ENCODE results near the gene ZBTB3. TPM values are rescaled to one million over a fixed set of nuclear protein-coding genes. Genes with fewer than 3 reads are reported as not detected.
A peak's percentile ranks its signal among the peaks of the same experiment; 100 is the strongest.
"Not testable (repeated sequence)": the region's sequence is repeated elsewhere in the genome, so short reads cannot be mapped to it uniquely, and the experiment has no call there.

Gene ZBTB3
- total and polyA plus RNA-seq, 5 donors from 2014 or later = 4.8 to 8.5 (median 6.1) TPM

GRCh38 chr11:62705880-62706849 lies 47.8 kb downstream of the ZBTB3 start:
- H3K4me3 Mint-ChIP-seq = peak overlapping the region; percentile 91 to 93 (median 92)
- Histone ChIP-seq H3K4me1 (ENCODE audit: control insufficient read depth, insufficient read depth, low read length, poor library complexity, severe bottlenecking) (peaks cover 41% of the 10 kb centered on the region), H3K27me3 (ENCODE audit: control insufficient read depth, insufficient read depth, low read length) (no peaks in the 10 kb centered on the region), H3K4me3 (ENCODE audit: low read depth, low read length) (peak overlapping the region; percentile 86), H3K27ac (ENCODE audit: insufficient read depth, low read length, poor library complexity, severe bottlenecking) (peak overlapping the region; percentile 83), H3K9me3 (ENCODE audit: control insufficient read depth in 2 of 2, low read length in 2 of 2) (no peaks in the 10 kb centered on the region), H3K36me3 (ENCODE audit: control insufficient read depth, insufficient read depth, low read length) (no peaks in the 10 kb centered on the region)
- no peaks in the 10 kb centered on the region for H3K36me3 Mint-ChIP-seq
- ATAC-seq (ENCODE audit: low read depth in 2 of 2) = peak; percentile 66 to 75
- H3K27ac Mint-ChIP-seq = peak overlapping the region; percentile 56 to 92 (median 86)
- no peaks in the 10 kb centered on the region for H3K27me3 Mint-ChIP-seq
- peaks cover 0 to 53% (median 22%) of the 10 kb centered on the region in 4 donors for H3K4me1 Mint-ChIP-seq
- no peaks in the 10 kb centered on the region for H3K9me3 Mint-ChIP-seq
- DNase-seq = peak; percentile 91 to 94 (median 93)

GRCh38 chr11:62705413-62705812 lies 48.5 kb downstream of the ZBTB3 start:
- peak overlapping the region; percentile 83 for H3K27ac ChIP-seq (ENCODE audit: insufficient read depth, low read length, poor library complexity, severe bottlenecking)
- H3K9me3 Mint-ChIP-seq = no peaks in the 10 kb centered on the region
- H3K36me3 Mint-ChIP-seq = no peaks in the 10 kb centered on the region
- peaks cover 38% of the 10 kb centered on the region for H3K4me1 ChIP-seq (ENCODE audit: control insufficient read depth, insufficient read depth, low read length, poor library complexity, severe bottlenecking)
- peaks cover 0 to 49% (median 22%) of the 10 kb centered on the region in 4 donors for H3K4me1 Mint-ChIP-seq
- ATAC-seq (ENCODE audit: low read depth in 2 of 2) = no peak
- no peaks in the 10 kb centered on the region for H3K9me3 ChIP-seq (ENCODE audit: control insufficient read depth in 2 of 2, low read length in 2 of 2)
- peak overlapping the region; percentile 56 to 92 (median 86) for H3K27ac Mint-ChIP-seq
- H3K4me3 Mint-ChIP-seq = peak overlapping the region; percentile 90 to 93 (median 91)
- DNase-seq = no peak
- no peaks in the 10 kb centered on the region for H3K36me3 ChIP-seq (ENCODE audit: control insufficient read depth, insufficient read depth, low read length)
- no peaks in the 10 kb centered on the region for H3K27me3 ChIP-seq (ENCODE audit: control insufficient read depth, insufficient read depth, low read length)
- H3K4me3 ChIP-seq (ENCODE audit: low read depth, low read length) = peak overlapping the region; percentile 86
- no peaks in the 10 kb centered on the region for H3K27me3 Mint-ChIP-seq

- not testable (repeated sequence) for H3K27me3 ChIP-seq (ENCODE audit: control insufficient read depth, insufficient read depth, low read length); H3K27me3 Mint-ChIP-seq; ATAC-seq (ENCODE audit: low read depth in 2 of 2); H3K36me3 Mint-ChIP-seq; DNase-seq; H3K27ac Mint-ChIP-seq; H3K36me3 ChIP-seq (ENCODE audit: control insufficient read depth, insufficient read depth, low read length); H3K4me3 ChIP-seq (ENCODE audit: low read depth, low read length); H3K27ac ChIP-seq (ENCODE audit: insufficient read depth, low read length, poor library complexity, severe bottlenecking); H3K4me3 Mint-ChIP-seq; H3K9me3 Mint-ChIP-seq; H3K9me3 ChIP-seq (ENCODE audit: control insufficient read depth in 2 of 2, low read length in 2 of 2)
- H3K4me1 Mint-ChIP-seq = peaks cover 0 to 35% (median 18%) of the 10 kb centered on the region in 4 donors
- H3K4me1 ChIP-seq (ENCODE audit: control insufficient read depth, insufficient read depth, low read length, poor library complexity, severe bottlenecking) = peaks cover 27% of the 10 kb centered on the region
These were observed 50.0 kb downstream of the ZBTB3 start for GRCh38 chr11:62703921-62704320.

- no peaks in the 10 kb centered on the region for H3K27me3 ChIP-seq (ENCODE audit: control insufficient read depth, insufficient read depth, low read length)
- DNase-seq = no peak
- no peak for ATAC-seq (ENCODE audit: low read depth in 2 of 2)
- H3K27ac ChIP-seq (ENCODE audit: insufficient read depth, low read length, poor library complexity, severe bottlenecking) = no peak overlapping the region
- H3K27ac Mint-ChIP-seq = no peak overlapping the region
- H3K4me3 ChIP-seq (ENCODE audit: low read depth, low read length) = no peak overlapping the region
- no peaks in the 10 kb centered on the region for H3K9me3 Mint-ChIP-seq
- no peaks in the 10 kb centered on the region for H3K27me3 Mint-ChIP-seq
- H3K36me3 ChIP-seq (ENCODE audit: control insufficient read depth, insufficient read depth, low read length) = no peaks in the 10 kb centered on the region
- H3K36me3 Mint-ChIP-seq = no peaks in the 10 kb centered on the region
- H3K4me3 Mint-ChIP-seq = peak overlapping the region in 1 of 4 donors; percentile 29
- peaks cover 14% of the 10 kb centered on the region for H3K4me1 ChIP-seq (ENCODE audit: control insufficient read depth, insufficient read depth, low read length, poor library complexity, severe bottlenecking)
- H3K4me1 Mint-ChIP-seq = peaks cover 0 to 21% (median 12%) of the 10 kb centered on the region in 4 donors
- no peaks in the 10 kb centered on the region for H3K9me3 ChIP-seq (ENCODE audit: control insufficient read depth in 2 of 2, low read length in 2 of 2)
These were observed 51.7 kb downstream of the ZBTB3 start for GRCh38 chr11:62702246-62702645.

Other genes with a start within 250 kb of the ZBTB3 start
- 852 TPM for gene AHNAK, start 207.4 kb downstream of the ZBTB3 start, total RNA-seq
- 10 to 100 TPM; 22.3 to 59.3 (median 39.5) TPM for gene AHNAK, start 207.4 kb downstream of the ZBTB3 start, polyA plus RNA-seq
- gene EEF1G, start 180.3 kb downstream of the ZBTB3 start, total RNA-seq = 1,198 TPM
- 1,000 to 10,000 TPM in 3 of 4 donors, 100 to 1,000 TPM in 1; 775 to 1,680 (median 1,413) TPM for gene EEF1G, start 180.3 kb downstream of the ZBTB3 start, polyA plus RNA-seq
- 22.0 TPM for gene TUT1, start 162.6 kb downstream of the ZBTB3 start, total RNA-seq
- gene TUT1, start 162.6 kb downstream of the ZBTB3 start, polyA plus RNA-seq = 10 to 100 TPM in 3 of 4 donors, 1 to 10 TPM in 1; 6.5 to 11.9 (median 10.9) TPM
- gene MTA2, start 152.3 kb downstream of the ZBTB3 start, total RNA-seq = 172 TPM
- 10 to 100 TPM; 30.3 to 38.6 (median 33.9) TPM for gene MTA2, start 152.3 kb downstream of the ZBTB3 start, polyA plus RNA-seq
- 165 TPM for gene EML3, start 141.4 kb downstream of the ZBTB3 start, total RNA-seq
- gene EML3, start 141.4 kb downstream of the ZBTB3 start, polyA plus RNA-seq = 10 to 100 TPM; 16.1 to 23.2 (median 16.4) TPM
- gene ROM1, start 140.9 kb downstream of the ZBTB3 start, total RNA-seq = 1.9 TPM
- 1 to 10 TPM in 2 of 4 donors, under 1 TPM in 2; 0.41 to 1.3 (median 0.80) TPM for gene ROM1, start 140.9 kb downstream of the ZBTB3 start, polyA plus RNA-seq
- 57.5 TPM for gene B3GAT3, start 132.2 kb downstream of the ZBTB3 start, total RNA-seq
- 10 to 100 TPM; 34.3 to 43.1 (median 35.7) TPM for gene B3GAT3, start 132.2 kb downstream of the ZBTB3 start, polyA plus RNA-seq
- 169 TPM for gene GANAB, start 107.5 kb downstream of the ZBTB3 start, total RNA-seq
- gene GANAB, start 107.5 kb downstream of the ZBTB3 start, polyA plus RNA-seq = 100 to 1,000 TPM; 128 to 138 (median 135) TPM
- gene INTS5, start 100.9 kb downstream of the ZBTB3 start, total RNA-seq = 11.7 TPM
- 10 to 100 TPM; 33.2 to 49.9 (median 39.2) TPM for gene INTS5, start 100.9 kb downstream of the ZBTB3 start, polyA plus RNA-seq
- gene C11orf98, start 89.0 kb downstream of the ZBTB3 start, total RNA-seq = 30.5 TPM
- 100 to 1,000 TPM; 118 to 149 (median 137) TPM for gene C11orf98, start 89.0 kb downstream of the ZBTB3 start, polyA plus RNA-seq
- gene CSKMT, start 88.8 kb downstream of the ZBTB3 start, total RNA-seq = 12.3 TPM
- gene CSKMT, start 88.8 kb downstream of the ZBTB3 start, polyA plus RNA-seq = 1 to 10 TPM; 1.9 to 3.8 (median 2.7) TPM
- gene UQCC3, start 82.5 kb downstream of the ZBTB3 start, total RNA-seq = 3.5 TPM
- 10 to 100 TPM; 11.0 to 13.9 (median 12.2) TPM for gene UQCC3, start 82.5 kb downstream of the ZBTB3 start, polyA plus RNA-seq
- gene LBHD1, start 81.9 kb downstream of the ZBTB3 start, total RNA-seq = 9.9 TPM
- 1 to 10 TPM; 1.8 to 2.6 (median 2.2) TPM for gene LBHD1, start 81.9 kb downstream of the ZBTB3 start, polyA plus RNA-seq
- gene UBXN1, start 75.1 kb downstream of the ZBTB3 start, total RNA-seq = 204 TPM
- gene UBXN1, start 75.1 kb downstream of the ZBTB3 start, polyA plus RNA-seq = 100 to 1,000 TPM; 221 to 252 (median 236) TPM
- not detected for gene LRRN4CL, start 64.6 kb downstream of the ZBTB3 start, total RNA-seq
- not detected for gene LRRN4CL, start 64.6 kb downstream of the ZBTB3 start, polyA plus RNA-seq
- 23.9 TPM for gene BSCL2, start 46.7 kb downstream of the ZBTB3 start, total RNA-seq
- 10 to 100 TPM; 36.2 to 49.2 (median 42.9) TPM for gene BSCL2, start 46.7 kb downstream of the ZBTB3 start, polyA plus RNA-seq
- not detected for gene GNG3, start 46.5 kb downstream of the ZBTB3 start, total RNA-seq
- under 1 TPM in 2 of 4 donors, not detected in 2; 0.21 to 0.72 TPM for gene GNG3, start 46.5 kb downstream of the ZBTB3 start, polyA plus RNA-seq
- gene HNRNPUL2, start 26.7 kb downstream of the ZBTB3 start, total RNA-seq = 52.8 TPM
- gene HNRNPUL2, start 26.7 kb downstream of the ZBTB3 start, polyA plus RNA-seq = 1 to 10 TPM in 3 of 4 donors, under 1 TPM in 1; 0.85 to 1.5 (median 1.2) TPM
- gene TTC9C, start 25.7 kb downstream of the ZBTB3 start, total RNA-seq = 19.4 TPM
- gene TTC9C, start 25.7 kb downstream of the ZBTB3 start, polyA plus RNA-seq = 10 to 100 TPM; 27.6 to 39.5 (median 31.6) TPM
- gene POLR2G, start 7.4 kb upstream of the ZBTB3 start, total RNA-seq = 74.9 TPM
- 100 to 1,000 TPM; 241 to 286 (median 253) TPM for gene POLR2G, start 7.4 kb upstream of the ZBTB3 start, polyA plus RNA-seq
- gene TAF6L, start 17.2 kb upstream of the ZBTB3 start, total RNA-seq = 13.1 TPM
- gene TAF6L, start 17.2 kb upstream of the ZBTB3 start, polyA plus RNA-seq = 1 to 10 TPM; 5.8 to 9.5 (median 7.5) TPM
- gene TMEM179B, start 33.2 kb upstream of the ZBTB3 start, total RNA-seq = 26.3 TPM
- 100 to 1,000 TPM; 129 to 172 (median 152) TPM for gene TMEM179B, start 33.2 kb upstream of the ZBTB3 start, polyA plus RNA-seq
- gene TMEM223, start 37.8 kb upstream of the ZBTB3 start, total RNA-seq = 9.1 TPM
- 10 to 100 TPM; 55.2 to 71.9 (median 69.2) TPM for gene TMEM223, start 37.8 kb upstream of the ZBTB3 start, polyA plus RNA-seq
- gene NXF1, start 51.3 kb upstream of the ZBTB3 start, total RNA-seq = 309 TPM
- 10 to 100 TPM; 47.3 to 70.9 (median 64.2) TPM for gene NXF1, start 51.3 kb upstream of the ZBTB3 start, polyA plus RNA-seq
- gene STX5, start 77.9 kb upstream of the ZBTB3 start, total RNA-seq = 128 TPM
- 10 to 100 TPM; 28.2 to 39.8 (median 35.4) TPM for gene STX5, start 77.9 kb upstream of the ZBTB3 start, polyA plus RNA-seq
- not detected for gene TEX54, start 78.7 kb upstream of the ZBTB3 start, total RNA-seq
- gene TEX54, start 78.7 kb upstream of the ZBTB3 start, polyA plus RNA-seq = 1 to 10 TPM in 2 of 4 donors, under 1 TPM in 1, not detected in 1; 0.76 to 2.2 (median 2.1) TPM
- 201 TPM for gene WDR74, start 85.4 kb upstream of the ZBTB3 start, total RNA-seq
- gene WDR74, start 85.4 kb upstream of the ZBTB3 start, polyA plus RNA-seq = 10 to 100 TPM; 41.6 to 61.1 (median 49.0) TPM
- 277 TPM for gene SLC3A2, start 126.7 kb upstream of the ZBTB3 start, total RNA-seq
- gene SLC3A2, start 126.7 kb upstream of the ZBTB3 start, polyA plus RNA-seq = 100 to 1,000 TPM; 158 to 172 (median 168) TPM
- gene CHRM1, start 167.2 kb upstream of the ZBTB3 start, total RNA-seq = not detected
- gene CHRM1, start 167.2 kb upstream of the ZBTB3 start, polyA plus RNA-seq = not detected
- not detected for gene SLC22A6, start 230.8 kb upstream of the ZBTB3 start, total RNA-seq
- gene SLC22A6, start 230.8 kb upstream of the ZBTB3 start, polyA plus RNA-seq = not detected

Measured in CD4-positive, CD25-positive, alpha-beta regulatory T cell (primary cell).